ENCODE results near the gene NAIF1. TPM values are rescaled to one million over a fixed set of nuclear protein-coding genes. Genes with fewer than 3 reads are reported as not detected.
"Not testable (repeated sequence)": the region's sequence is repeated elsewhere in the genome, so short reads cannot be mapped to it uniquely, and the experiment has no call there.

Gene NAIF1
- polyA plus RNA-seq, 1 donor, result 7.9 TPM

GRCh38 chr9:128025736-128026135 is 41.4 kb downstream of the NAIF1 start:
- no peak for DNase-seq
- Histone ChIP-seq H3K36me3 (ENCODE audit: control insufficient read depth, insufficient read depth, low read length) (no peaks in the 10 kb centered on the region), H3K4me1 (ENCODE audit: control insufficient read depth, insufficient read depth, low read length) (no peaks in the 10 kb centered on the region), H3K27me3 (ENCODE audit: control insufficient read depth, insufficient read depth, low read length) (no peaks in the 10 kb centered on the region), H3K9me3 (ENCODE audit: control insufficient read depth, low read depth, low read length) (no peaks in the 10 kb centered on the region), H3K27ac (ENCODE audit: low read length) (no peak overlapping the region), H3K4me3 (ENCODE audit: low read length) (no peak overlapping the region)
- WGBS (ENCODE audit: insufficient coverage, low lambda C conversion rate), result no CpG with 5 or more reads among the region's 4 CpGs

GRCh38 chr9:128024761-128025308 is 42.3 kb downstream of the NAIF1 start:
- H3K27me3 ChIP-seq (ENCODE audit: control insufficient read depth, insufficient read depth, low read length), result no peaks in the 10 kb centered on the region
- no peak overlapping the region for H3K4me3 ChIP-seq (ENCODE audit: low read length)
- no peak for DNase-seq
- no peak overlapping the region for H3K27ac ChIP-seq (ENCODE audit: low read length)
- WGBS (ENCODE audit: insufficient coverage, low lambda C conversion rate), result no CpG with 5 or more reads among the region's 5 CpGs
- no peaks in the 10 kb centered on the region for H3K4me1 ChIP-seq (ENCODE audit: control insufficient read depth, insufficient read depth, low read length)
- H3K9me3 ChIP-seq (ENCODE audit: control insufficient read depth, low read depth, low read length), result no peaks in the 10 kb centered on the region
- H3K36me3 ChIP-seq (ENCODE audit: control insufficient read depth, insufficient read depth, low read length), result no peaks in the 10 kb centered on the region

DNA sequence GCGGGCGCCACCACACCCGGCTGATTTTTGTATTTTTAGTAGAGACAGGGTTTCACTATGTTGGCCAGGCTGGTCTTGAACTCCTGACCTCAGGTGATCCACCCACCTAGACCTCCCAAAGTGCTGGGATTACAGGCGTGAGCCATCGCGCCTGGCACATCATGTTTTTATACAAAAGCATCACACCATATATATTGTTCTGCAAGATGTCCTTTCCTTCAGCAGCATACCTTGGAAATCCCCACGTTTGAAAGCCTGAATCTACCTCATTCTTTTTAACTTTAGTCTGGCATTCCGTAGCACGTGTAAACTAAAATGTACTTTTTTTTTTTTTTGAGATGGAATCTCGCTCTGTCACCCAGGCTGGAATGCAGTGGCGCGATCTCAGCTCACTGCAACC is 43.4 kb downstream of the NAIF1 start:
- H3K27ac ChIP-seq (ENCODE audit: low read length); DNase-seq; H3K27me3 ChIP-seq (ENCODE audit: control insufficient read depth, insufficient read depth, low read length); H3K9me3 ChIP-seq (ENCODE audit: control insufficient read depth, low read depth, low read length); H3K4me3 ChIP-seq (ENCODE audit: low read length); H3K36me3 ChIP-seq (ENCODE audit: control insufficient read depth, insufficient read depth, low read length); H3K4me1 ChIP-seq (ENCODE audit: control insufficient read depth, insufficient read depth, low read length): not testable (repeated sequence)
- WGBS (ENCODE audit: insufficient coverage, low lambda C conversion rate), result 50% methylated on average over 1 of the region's 12 CpGs

DNA sequence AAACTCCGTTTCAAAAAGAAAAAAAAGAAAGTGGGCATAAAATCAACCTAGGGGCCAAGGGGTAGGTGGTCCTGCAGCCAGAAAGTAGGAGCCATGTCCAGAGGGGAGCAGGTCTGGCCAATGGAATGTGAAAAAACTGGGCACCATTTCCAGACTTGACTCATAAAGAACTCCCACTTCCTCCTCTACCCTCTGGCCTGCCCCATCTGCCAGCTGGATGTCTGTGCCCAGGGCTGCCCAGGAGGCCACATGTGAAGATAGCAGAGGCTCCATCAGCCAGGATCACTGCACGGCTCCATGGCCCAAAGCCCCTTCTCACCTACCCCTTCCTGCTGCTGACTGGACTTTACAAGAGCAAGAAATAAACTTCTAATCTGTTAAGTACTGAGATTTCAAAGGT is 44.2 kb downstream of the NAIF1 start:
- Histone ChIP-seq H3K4me1 (ENCODE audit: control insufficient read depth, insufficient read depth, low read length) (no peaks in the 10 kb centered on the region), H3K9me3 (ENCODE audit: control insufficient read depth, low read depth, low read length) (no peaks in the 10 kb centered on the region), H3K4me3 (ENCODE audit: low read length) (no peak overlapping the region), H3K36me3 (ENCODE audit: control insufficient read depth, insufficient read depth, low read length) (no peaks in the 10 kb centered on the region), H3K27ac (ENCODE audit: low read length) (no peak overlapping the region), H3K27me3 (ENCODE audit: control insufficient read depth, insufficient read depth, low read length) (no peaks in the 10 kb centered on the region)
- WGBS (ENCODE audit: insufficient coverage, low lambda C conversion rate), result 83% methylated on average over 1 of the region's 2 CpGs
- DNase-seq, result no peak

GRCh38 chr9:128021098-128021497 is 46.0 kb downstream of the NAIF1 start:
- WGBS (ENCODE audit: insufficient coverage, low lambda C conversion rate), result 71% methylated on average over 1 of the region's 1 CpG
- no peak for DNase-seq
- H3K4me1 ChIP-seq (ENCODE audit: control insufficient read depth, insufficient read depth, low read length), result no peaks in the 10 kb centered on the region
- H3K4me3 ChIP-seq (ENCODE audit: low read length), result no peak overlapping the region
- no peaks in the 10 kb centered on the region for H3K36me3 ChIP-seq (ENCODE audit: control insufficient read depth, insufficient read depth, low read length)
- no peaks in the 10 kb centered on the region for H3K27me3 ChIP-seq (ENCODE audit: control insufficient read depth, insufficient read depth, low read length)
- H3K9me3 ChIP-seq (ENCODE audit: control insufficient read depth, low read depth, low read length), result no peaks in the 10 kb centered on the region
- H3K27ac ChIP-seq (ENCODE audit: low read length), result no peak overlapping the region

- Histone ChIP-seq H3K27ac (ENCODE audit: low read length) (no peak overlapping the region), H3K4me3 (ENCODE audit: low read length) (no peak overlapping the region), H3K4me1 (ENCODE audit: control insufficient read depth, insufficient read depth, low read length) (no peaks in the 10 kb centered on the region), H3K27me3 (ENCODE audit: control insufficient read depth, insufficient read depth, low read length) (no peaks in the 10 kb centered on the region), H3K36me3 (ENCODE audit: control insufficient read depth, insufficient read depth, low read length) (no peaks in the 10 kb centered on the region), H3K9me3 (ENCODE audit: control insufficient read depth, low read depth, low read length) (no peaks in the 10 kb centered on the region)
- no peak for DNase-seq
- no CpG with 5 or more reads among the region's 4 CpGs for WGBS (ENCODE audit: insufficient coverage, low lambda C conversion rate)
Measured at GRCh38 chr9:128020692-128021091, 46.4 kb downstream of the NAIF1 start.

DNA sequence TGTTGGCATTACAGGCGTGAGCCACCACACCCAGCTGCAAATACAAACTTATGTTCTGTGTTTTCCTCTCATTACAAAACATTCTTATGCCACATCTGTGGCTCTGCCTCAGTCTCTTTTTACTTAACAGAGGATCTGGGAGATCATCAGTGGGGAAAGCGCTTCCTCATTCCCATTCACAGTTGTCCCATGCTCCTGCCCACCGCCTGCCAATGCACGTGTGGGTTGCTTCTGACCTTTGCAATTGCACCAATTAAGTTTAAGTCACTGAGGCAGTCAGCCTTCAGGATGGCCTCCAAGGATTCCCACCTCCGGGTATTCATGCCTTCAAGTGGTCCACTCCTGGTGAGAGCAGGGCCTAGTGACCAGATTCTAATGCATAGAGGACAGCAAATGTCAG is 51.4 kb downstream of the NAIF1 start:
- Histone ChIP-seq H3K4me1 (ENCODE audit: control insufficient read depth, insufficient read depth, low read length) (peaks cover 4% of the 10 kb centered on the region), H3K27ac (ENCODE audit: low read length) (no peak overlapping the region), H3K9me3 (ENCODE audit: control insufficient read depth, low read depth, low read length) (no peaks in the 10 kb centered on the region), H3K4me3 (ENCODE audit: low read length) (no peak overlapping the region), H3K36me3 (ENCODE audit: control insufficient read depth, insufficient read depth, low read length) (no peaks in the 10 kb centered on the region), H3K27me3 (ENCODE audit: control insufficient read depth, insufficient read depth, low read length) (no peaks in the 10 kb centered on the region)
- no peak for DNase-seq
- no CpG with 5 or more reads among the region's 5 CpGs for WGBS (ENCODE audit: insufficient coverage, low lambda C conversion rate)

Other genes starting within 250 kb of the NAIF1 start
- 21.6 TPM for gene ENG, start 212.7 kb downstream of the NAIF1 start, polyA plus RNA-seq
- gene AK1, start 189.6 kb downstream of the NAIF1 start, polyA plus RNA-seq, result 20.6 TPM
- gene ST6GALNAC6, start 167.7 kb downstream of the NAIF1 start, polyA plus RNA-seq, result 14.4 TPM
- gene ST6GALNAC4, start 150.3 kb downstream of the NAIF1 start, polyA plus RNA-seq, result 10.4 TPM
- 0.79 TPM for gene PIP5KL1, start 136.5 kb downstream of the NAIF1 start, polyA plus RNA-seq
- gene DPM2, start 129.5 kb downstream of the NAIF1 start, polyA plus RNA-seq, result 33.2 TPM
- 55.2 TPM for gene EEIG1, start 86.3 kb downstream of the NAIF1 start, polyA plus RNA-seq
- 19.4 TPM for gene SLC25A25, start 912 bp upstream of the NAIF1 start, polyA plus RNA-seq
- gene PTGES2, start 60.4 kb upstream of the NAIF1 start, polyA plus RNA-seq, result 59.1 TPM
- 0.93 TPM for gene LCN2, start 82.1 kb upstream of the NAIF1 start, polyA plus RNA-seq
- 39.7 TPM for gene BBLN, start 92.9 kb upstream of the NAIF1 start, polyA plus RNA-seq
- 95.1 TPM for gene CIZ1, start 124.3 kb upstream of the NAIF1 start, polyA plus RNA-seq
- gene DNM1, start 136.1 kb upstream of the NAIF1 start, polyA plus RNA-seq, result 49.0 TPM
- 88.0 TPM for gene GOLGA2, start 208.7 kb upstream of the NAIF1 start, polyA plus RNA-seq
- gene SWI5, start 209.0 kb upstream of the NAIF1 start, polyA plus RNA-seq, result 21.6 TPM

Data from large intestine (tissue), 3 donors.